GM18502 (cell line): ENCODE measurements around the gene WNT9A.

Experiments used
- ATAC-seq: cut with Tn5 transposase; IDR thresholded peaks from one replicate; pipeline ENCODE4 v1.9.1; 2021; ENCODE audit warnings: mild to moderate bottlenecking; ENCODE audit not compliant: unreplicated experiment, poor library complexity

Gene WNT9A

GRCh38 chr1:227900571-227901051 is 47.1 kb downstream of the WNT9A start:
- no peak for ATAC-seq

- ATAC-seq = no peak
Observed at GRCh38 chr1:227899820-227900449, 47.8 kb downstream of the WNT9A start.

DNA sequence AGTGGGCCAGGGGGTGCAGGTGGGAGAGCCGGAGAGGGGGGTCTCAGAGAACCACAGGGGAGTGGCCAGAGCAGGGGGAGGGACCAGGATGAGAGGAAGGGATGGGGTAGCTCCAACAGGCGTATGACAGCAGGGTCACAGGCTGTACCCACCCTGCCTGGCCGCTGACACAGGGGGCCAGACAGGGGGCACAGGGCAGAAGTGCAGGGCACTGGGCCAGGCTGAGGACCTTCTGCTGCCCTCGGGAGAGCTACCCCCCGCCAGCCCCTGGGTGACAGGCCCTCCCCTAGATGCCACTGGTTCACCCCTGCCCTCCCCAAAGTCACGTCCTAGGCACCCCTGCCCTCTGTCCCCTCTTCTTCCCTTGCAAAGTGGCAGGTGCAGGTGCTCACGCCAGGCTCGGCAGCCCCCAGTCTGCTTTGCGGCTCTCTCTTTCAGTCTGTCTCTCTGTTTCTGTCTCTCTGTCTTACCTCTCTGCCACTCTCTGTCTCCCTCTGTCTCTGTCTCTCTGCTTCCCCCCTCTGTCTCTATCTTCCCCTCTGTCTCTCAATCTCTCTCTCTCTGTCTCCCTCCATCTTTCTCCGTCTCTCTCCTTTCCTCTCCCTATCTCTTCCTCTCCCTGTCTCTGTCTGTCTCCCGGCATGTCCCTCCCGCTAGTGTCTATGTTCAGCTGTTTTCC is 48.5 kb downstream of the WNT9A start:
- no peak for ATAC-seq

DNA sequence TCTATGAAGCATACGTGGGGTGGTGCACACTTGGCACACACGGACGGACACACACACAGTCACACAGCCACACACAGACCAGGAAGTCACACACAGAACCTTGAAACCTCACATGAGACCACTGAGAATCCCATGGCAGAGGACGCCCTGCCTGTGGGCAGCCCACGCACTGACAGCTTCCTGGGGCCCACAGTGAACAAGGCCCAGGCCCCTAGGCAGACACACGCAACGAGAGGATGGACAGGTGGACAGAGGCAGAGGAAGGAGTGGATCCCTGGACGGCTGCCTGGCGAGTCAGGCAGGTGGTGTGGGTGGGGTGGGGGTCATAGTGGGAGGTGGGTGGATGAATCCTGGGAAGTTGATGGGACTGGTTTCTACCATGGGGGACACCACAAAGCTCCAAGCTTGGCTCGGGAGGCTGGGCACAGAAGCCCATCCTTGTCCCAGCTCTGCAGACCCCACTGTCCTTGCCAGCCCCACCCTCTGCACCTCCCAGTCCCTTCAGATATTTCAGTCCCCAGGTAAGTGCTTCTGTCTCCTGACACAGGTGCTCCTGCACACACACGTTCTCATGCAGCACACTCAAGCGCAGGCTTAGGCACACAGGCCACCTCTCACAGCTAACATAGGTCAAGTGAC is 49.1 kb downstream of the WNT9A start:
- no peak for ATAC-seq

DNA sequence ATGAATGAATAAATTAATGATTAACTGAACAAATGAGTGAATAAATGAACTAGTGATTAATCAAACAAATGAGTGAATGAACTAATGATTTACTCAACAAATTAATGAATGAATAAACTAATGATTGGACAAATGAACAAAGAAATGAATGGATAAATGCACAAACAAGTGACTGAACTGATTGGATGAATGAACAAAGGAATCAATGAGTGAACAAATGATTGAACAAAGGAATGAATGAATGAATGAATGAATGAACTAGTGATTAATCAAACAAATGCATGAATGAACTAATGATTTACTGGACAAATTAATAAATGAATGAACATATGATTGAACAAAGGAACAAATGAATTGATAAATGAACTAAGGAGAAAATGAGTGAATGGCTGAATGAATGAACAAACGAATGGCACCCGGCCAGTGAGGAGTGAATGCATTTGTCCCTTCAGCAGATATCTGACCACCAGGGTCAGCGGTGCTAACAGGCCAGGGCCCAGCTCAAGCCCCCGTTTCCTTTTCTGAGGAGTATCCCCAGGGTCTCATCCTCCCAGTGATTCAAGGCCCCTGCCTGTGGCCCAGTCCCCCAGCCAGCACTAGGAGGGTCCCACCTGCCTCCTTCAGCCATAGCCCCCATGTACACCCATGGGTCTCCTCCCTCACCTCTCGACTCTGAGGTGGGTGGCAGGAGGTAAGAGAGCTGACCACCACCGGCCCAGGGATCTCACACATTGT is 49.9 kb downstream of the WNT9A start:
- no peak for ATAC-seq

DNA sequence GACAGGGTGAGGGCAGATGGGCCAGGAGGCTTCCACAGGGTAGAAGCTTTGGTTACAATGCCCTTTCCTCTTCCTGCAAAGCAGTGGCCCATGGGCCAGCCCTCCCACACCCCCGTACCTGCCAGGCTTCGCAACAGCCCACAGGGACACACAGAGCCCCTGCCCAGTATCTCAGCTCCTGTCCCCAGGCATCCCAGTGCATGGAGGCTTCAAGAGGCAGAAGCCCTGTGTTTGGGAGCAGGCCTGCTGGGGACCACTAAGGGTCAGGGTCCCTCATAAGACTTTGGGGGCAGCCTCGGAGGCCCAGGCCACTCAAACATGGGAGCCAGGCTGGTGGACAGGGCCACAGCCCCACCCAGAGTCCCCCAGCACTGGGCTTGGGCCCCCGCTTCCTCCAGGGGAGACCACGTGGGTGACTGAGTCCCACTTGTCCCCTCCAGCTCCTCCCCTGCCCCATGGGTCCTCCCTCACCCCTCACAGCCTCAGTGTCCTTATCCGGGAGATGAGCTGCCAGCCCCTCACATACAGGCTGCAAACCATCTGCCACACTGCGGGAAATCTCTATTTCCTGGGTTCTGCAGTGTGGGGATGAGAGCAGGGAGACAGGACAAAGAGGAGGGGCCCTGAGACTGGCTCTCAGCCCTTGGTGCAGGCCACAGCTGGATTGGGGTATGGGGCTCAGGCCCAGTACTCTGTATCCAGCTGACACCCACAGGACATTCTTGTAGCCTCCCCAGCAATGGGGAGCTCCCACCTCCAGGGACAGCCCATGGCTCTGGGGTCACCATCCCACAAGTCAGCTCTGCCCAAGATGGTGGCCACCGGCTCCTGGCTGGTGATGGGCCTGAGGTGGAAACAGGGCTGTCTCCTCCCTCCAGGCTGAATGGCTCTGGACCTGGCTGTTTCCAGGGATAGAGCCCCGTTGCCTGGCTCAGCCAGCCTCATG is 50.7 kb downstream of the WNT9A start:
- no peak for ATAC-seq

DNA sequence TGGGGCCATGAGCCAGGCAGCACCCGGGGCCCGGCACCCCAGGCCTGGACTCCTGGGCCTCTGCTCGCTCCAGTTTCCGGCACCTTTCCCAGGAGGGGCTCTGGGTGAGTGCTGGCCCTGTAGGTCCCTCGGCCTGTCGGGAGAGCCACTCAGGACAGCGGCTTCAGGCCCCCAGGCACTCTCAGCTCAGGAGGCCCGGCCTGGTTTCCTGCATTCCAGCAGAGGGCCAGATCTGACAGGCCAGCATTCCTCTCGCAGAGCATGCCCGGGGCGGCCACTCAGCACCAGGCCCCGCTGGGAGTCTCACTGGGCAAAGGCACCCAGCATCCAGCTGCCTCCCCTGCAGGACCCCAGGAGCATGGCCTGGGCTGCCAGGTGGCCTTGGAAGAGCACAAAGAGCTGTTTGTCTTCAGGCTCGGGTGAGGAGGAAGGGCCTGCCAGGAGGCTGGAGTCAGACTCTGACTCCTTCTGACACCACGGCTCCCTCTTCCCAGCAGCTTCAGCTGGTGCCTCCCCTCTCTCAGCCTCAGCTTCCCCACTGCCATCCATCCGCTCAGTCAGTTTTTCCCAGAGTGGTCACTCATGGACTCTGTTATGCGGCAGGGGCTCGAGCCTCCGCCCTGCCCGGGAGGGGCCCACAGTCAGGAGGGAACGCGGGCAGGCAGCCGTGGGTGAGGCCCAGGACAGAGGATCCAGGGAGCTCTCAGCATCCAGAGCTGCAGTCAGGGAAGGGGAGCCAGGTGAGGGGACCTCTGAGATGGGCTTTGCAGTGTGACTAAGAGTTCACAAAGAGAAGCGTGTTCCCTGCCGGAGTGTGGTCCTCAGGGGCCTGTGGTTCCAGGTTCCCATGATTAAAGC is 51.7 kb downstream of the WNT9A start:
- no peak for ATAC-seq

DNA sequence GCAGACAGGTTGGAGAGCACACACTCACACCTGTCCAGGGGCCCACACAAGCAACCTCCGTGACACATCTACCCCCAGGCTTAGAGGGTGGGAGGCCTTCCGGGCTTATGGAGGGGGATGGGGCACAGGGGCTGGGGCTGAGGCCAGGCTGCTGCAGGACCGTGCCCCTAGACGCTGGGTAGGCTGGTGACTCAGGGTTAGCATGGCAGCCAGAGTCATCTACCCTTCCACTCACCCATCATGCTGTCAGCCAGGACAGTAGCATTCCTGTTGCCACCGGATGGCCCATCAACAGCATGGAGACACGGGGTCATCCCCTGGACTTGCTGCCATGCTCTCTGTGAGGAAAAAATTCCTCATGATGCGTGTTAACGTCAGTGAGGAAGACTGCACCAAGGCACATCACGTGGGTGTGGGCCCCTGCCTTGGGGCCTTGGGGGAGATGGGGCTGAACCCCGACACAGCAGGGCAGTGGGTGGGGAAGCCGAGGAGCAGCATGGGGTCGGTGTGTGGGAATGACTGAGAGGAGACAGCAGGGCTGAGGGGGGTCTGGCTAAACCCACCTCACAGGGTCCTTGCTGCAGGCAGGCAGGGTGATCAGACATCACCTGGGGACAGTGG is 52.8 kb downstream of the WNT9A start:
- ATAC-seq = no peak

DNA sequence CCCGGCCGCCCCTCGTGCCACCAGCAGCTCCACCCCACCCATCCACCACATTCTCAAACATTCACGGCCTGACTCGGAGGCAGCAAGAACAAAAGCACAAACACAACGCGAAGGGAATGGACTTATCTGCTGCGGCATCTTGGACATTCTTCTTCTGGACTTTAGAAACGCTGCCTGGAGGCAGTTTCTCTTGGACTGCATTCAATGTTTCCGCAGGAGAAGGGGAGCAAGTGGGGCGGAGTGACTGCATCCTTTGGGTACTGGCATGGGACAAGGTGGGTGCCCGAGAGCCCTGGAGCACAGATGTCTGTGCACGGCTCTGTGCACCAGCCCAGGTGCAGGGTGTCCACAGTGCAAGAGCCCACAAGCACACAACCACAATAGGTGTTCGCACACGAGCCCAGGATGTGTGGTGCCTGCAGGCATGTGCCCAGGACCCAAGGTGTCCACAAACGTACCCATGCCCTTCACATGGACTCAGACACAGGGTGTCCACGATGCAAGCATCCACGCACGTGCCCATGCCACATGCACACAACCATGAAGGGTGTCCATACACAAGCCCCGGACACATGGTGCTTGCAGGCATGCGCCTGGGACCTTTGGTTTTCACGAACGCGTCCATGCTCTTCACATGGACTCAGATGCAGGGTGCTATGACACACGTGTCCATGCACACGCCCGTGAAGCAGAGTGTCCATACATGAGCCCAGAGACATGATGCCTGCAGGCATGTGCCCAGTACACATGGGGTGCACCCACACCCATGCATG is 53.6 kb downstream of the WNT9A start:
- ATAC-seq = no peak

DNA sequence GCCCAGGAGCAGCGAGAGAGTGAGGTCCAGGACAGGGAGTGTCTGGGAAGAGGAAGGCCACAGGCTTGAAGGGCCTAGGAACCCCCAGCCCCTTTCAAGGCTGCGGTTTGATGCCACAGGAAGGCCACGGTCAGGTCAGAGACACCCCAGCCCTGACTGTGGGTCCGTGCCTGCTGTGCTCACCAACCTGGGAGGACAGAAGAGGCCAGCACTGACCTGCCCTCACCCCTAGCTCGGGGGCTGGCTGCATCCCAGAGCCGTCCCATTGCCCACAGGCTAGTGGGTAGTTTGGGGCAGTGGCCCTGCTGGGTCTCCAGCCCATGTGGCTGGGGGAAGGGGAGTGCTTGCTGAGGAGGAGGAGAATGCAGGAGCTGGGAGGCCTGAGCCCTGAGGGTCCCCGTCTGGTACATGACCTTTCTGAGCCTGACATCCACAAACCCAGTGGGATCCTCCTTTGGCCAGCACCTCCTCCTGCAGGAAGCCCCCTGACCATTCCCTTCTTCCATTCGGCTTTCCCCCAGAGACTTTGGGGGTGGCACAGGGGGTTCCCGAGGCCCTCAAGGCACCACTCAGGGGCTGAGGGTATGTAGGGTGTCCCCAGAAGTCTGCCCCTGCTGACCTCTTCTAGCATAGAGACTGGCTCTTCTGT is 54.3 kb downstream of the WNT9A start:
- ATAC-seq = no peak

DNA sequence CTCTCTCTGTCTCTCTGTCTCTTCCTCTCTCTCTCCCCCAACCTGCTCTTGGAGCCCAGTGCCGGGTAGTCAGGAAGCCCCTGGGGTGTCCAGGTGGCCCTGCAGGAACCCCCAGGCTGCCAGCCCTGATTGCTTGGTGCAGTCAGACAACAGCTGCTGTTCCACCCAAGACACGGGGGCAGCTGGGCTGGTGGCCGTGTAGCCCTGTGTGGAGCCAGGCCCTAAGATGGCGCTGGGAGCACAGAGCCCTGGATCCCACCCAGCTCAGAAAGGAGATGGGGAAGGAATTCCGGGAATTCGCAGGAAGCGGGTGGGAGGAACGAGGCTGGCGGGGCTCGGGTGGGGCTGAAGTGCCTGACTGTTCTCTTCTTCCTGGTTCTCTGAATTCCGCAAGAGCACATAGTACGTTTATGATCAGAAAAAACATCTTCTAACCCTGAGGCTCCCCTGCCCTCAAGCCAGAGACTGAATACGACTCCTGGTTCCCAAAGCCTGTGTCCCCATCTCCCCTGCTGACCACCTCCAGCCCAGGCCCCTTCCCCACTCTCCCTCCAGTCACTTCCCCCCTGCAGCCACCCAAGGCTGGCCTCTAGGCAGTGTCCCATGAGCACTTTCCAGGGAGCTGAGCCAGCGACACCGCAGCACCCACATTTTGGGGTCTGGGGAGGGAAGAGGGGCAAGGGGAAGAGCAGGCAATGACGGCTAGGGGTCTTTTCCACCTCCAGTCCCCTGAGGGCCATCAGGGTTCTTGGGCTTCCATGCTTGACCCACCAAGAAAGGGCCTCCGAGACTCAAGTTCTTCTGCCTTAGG is 55.0 kb downstream of the WNT9A start:
- ATAC-seq = no peak

GRCh38 chr1:227891955-227892488 is 55.7 kb downstream of the WNT9A start:
- ATAC-seq = no peak

DNA sequence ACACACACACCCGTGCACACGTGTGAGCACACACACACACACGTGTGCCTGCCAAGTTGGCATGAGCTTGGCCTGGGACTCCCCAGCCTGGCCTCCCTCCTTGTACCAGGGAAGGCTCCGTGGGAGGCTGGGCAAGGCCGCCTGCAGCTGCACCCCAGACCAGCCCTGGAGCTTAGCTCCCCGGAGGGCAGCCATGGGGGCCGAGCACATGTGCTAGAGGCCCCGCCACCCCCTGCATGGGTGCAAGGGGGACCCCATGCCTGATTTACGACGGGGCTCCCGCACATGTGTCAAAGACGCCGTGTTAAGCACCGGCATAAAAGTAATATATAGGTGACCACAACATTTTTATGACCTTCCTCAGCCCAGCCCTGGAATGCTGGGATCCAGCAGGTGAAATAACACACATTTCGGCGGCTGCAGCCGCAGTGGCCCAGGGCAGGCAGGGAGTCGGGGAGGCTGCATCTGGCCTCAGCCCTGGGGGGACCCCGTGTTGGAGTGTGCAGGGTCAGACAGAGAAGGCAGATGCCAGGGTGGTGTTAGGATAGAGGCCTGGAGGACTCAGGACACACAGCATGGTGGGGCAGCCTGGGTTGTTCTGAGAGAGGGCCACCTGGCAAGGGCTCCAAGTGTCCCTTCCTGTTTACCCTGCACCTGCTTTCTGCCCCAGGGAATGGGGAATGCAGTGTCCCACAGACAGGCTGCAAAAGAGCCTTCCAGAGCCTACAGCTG is 56.3 kb downstream of the WNT9A start:
- no peak for ATAC-seq

DNA sequence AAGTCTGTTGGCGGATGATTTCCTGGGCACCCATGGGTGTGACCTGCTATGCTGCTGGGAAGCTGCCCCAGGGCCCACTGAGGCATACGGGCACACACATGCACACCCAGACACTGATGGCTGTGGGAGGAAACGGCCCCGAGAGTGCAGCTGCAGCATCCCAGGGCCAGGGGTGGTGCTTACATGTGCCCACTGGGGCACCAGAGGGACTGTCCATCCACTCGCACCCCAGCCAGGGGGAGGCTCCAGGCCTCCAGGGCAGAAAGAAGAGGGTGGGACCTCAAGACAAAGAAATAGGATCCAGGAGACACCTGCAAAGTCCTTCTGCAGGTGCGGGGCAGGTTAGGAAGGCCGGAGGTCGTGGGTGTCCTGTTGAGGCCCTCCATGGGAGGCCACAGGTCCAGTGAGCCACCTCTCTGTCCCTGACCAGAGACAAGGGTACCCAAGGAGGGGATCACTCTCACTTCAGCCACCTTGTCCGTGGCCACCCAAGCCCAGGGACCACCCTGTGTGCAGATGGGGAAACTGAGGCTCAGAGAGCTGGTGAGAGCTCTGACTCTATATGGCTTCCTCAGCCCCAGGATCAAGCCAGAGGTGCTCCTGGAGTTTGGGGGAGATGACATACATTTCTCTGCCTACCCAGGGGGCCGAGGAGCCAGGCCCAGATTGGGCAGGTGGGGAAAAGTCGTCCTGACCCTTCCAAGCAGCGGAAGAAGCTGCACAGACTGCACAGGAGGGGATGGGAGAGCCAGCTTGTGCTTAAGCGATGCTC is 57.1 kb downstream of the WNT9A start:
- no peak for ATAC-seq

GRCh38 chr1:227889863-227890405 is 57.8 kb downstream of the WNT9A start:
- ATAC-seq = no peak
